Stimulated activated CD8-positive, alpha-beta memory T cell treated with anti-CD3 and anti-CD28 coated beads, Interleukin-15, amount 100 ng/mL, for 4 hours (primary cell): Measurements from ENCODE around the gene TEX22.
"Not testable (repeated sequence)": the region's sequence is repeated elsewhere in the genome, so short reads cannot be mapped to it uniquely, and the experiment has no call there.

ENCODE experiments used
- DNase-seq, 2 donors: peaks; one replicate each; pipeline ENCODE4 v3.0.0-alpha.2; 2020; ENCODE audit warnings: low read depth in 2 of 2

TEX22 gene

GRCh38 chr14:105398044-105398725 lies at the start of gene TEX22:
TEX22 (plus strand) TSS chr14:105398538; CDS start chr14:105399341, 803 bp downstream.
- DNase-seq, result peak; percentile 77 to 85

GRCh38 chr14:105348945-105349699 lies 49.2 kb upstream of the TEX22 start:
- DNase-seq, result no peak

GRCh38 chr14:105349992-105350391 lies 48.3 kb upstream of the TEX22 start:
- no peak for DNase-seq

GRCh38 chr14:105350450-105351244 lies 47.7 kb upstream of the TEX22 start:
- no peak for DNase-seq

GRCh38 chr14:105351410-105351809 lies 46.9 kb upstream of the TEX22 start:
- DNase-seq, result no peak

- peak; percentile 62 to 78 for DNase-seq
These were observed 46.2 kb upstream of the TEX22 start for GRCh38 chr14:105351920-105352851.

- no peak for DNase-seq
These were observed 45.2 kb upstream of the TEX22 start for GRCh38 chr14:105353136-105353535.

- DNase-seq, result no peak
These were observed 43.8 kb upstream of the TEX22 start for GRCh38 chr14:105354541-105354940.

GRCh38 chr14:105355049-105355575 lies 43.2 kb upstream of the TEX22 start:
- no peak for DNase-seq

GRCh38 chr14:105355850-105356604 lies 42.3 kb upstream of the TEX22 start:
- no peak for DNase-seq

- DNase-seq, result no peak
These were observed 41.4 kb upstream of the TEX22 start for GRCh38 chr14:105356927-105357326.

- DNase-seq, result no peak
These were observed 40.7 kb upstream of the TEX22 start for GRCh38 chr14:105357626-105358025.

GRCh38 chr14:105358140-105358846 lies 40.0 kb upstream of the TEX22 start:
- no peak for DNase-seq

- DNase-seq, result no peak
These were observed 39.4 kb upstream of the TEX22 start for GRCh38 chr14:105358943-105359342.

GRCh38 chr14:105361412-105361811 lies 36.9 kb upstream of the TEX22 start:
- DNase-seq, result not testable (repeated sequence)

- DNase-seq, result peak; percentile 14 to 17
These were observed 34.3 kb upstream of the TEX22 start for GRCh38 chr14:105363847-105364708.

GRCh38 chr14:105365101-105365500 lies 33.2 kb upstream of the TEX22 start:
- DNase-seq, result no peak

- no peak for DNase-seq
These were observed 32.7 kb upstream of the TEX22 start for GRCh38 chr14:105365681-105366080.
